Measurements from ENCODE around the gene ANXA10.

Gene ANXA10

GRCh38 chr4:168164045-168164444 lies 71.7 kb downstream of the ANXA10 start:
- Histone ChIP-seq H3K27me3 (replicated peaks; ENCODE audit: control insufficient read depth, insufficient read depth, low read length) (no peaks in the 10 kb centered on the region), H3K9me3 (ENCODE audit: control insufficient read depth, low read length) (peaks cover 5% of the 10 kb centered on the region), H3K36me3 (ENCODE audit: control insufficient read depth, insufficient read depth, low read length, severe bottlenecking) (no peaks in the 10 kb centered on the region), H3K9ac (ENCODE audit: low read length) (no peak overlapping the region), H3K4me3 (ENCODE audit: low read length) (no peak overlapping the region), H3K4me1 (ENCODE audit: control insufficient read depth, insufficient read depth, low read length) (no peaks in the 10 kb centered on the region)
- no peak for DNase-seq (ENCODE audit: low read depth)

GRCh38 chr4:168164915-168165548 lies 72.7 kb downstream of the ANXA10 start:
- no peaks in the 10 kb centered on the region for H3K36me3 ChIP-seq (ENCODE audit: control insufficient read depth, insufficient read depth, low read length, severe bottlenecking)
- no peaks in the 10 kb centered on the region for H3K9me3 ChIP-seq (ENCODE audit: control insufficient read depth, low read length)
- no peak overlapping the region for H3K9ac ChIP-seq (ENCODE audit: low read length)
- no peaks in the 10 kb centered on the region for H3K27me3 ChIP-seq (replicated peaks; ENCODE audit: control insufficient read depth, insufficient read depth, low read length)
- H3K4me3 ChIP-seq (ENCODE audit: low read length) = no peak overlapping the region
- no peak for DNase-seq (ENCODE audit: low read depth)
- no peaks in the 10 kb centered on the region for H3K4me1 ChIP-seq (ENCODE audit: control insufficient read depth, insufficient read depth, low read length)

DNA sequence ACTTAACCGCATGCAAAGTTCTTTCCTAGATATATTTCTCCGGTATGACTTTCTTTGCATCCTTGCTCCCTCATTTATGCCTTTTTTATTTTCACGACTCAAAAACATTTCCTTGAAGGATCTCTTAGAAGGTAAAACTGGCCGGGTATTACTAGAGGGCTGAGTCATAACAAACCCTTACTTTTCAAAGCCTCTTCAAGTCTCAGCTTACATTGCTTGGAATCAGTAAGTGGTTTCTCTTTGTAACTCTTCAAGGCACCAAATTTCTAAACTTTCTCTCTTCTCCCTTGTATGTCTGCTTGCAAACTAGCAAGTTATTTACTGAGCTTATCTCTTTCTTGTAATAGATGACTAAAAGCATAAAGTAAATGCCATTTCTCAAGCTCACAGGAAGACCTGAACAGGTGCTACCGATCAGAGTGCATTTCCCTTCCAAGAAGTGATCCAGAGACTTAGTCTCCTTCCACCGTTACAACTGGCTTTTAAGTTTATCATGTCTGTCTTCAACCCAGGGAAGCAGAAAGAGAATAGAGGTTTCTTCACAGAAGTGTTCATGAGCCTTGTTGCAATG lies 75.5 kb downstream of the ANXA10 start:
- no peaks in the 10 kb centered on the region for H3K27me3 ChIP-seq (replicated peaks; ENCODE audit: control insufficient read depth, insufficient read depth, low read length)
- H3K9me3 ChIP-seq (ENCODE audit: control insufficient read depth, low read length) = no peaks in the 10 kb centered on the region
- no peak overlapping the region for H3K9ac ChIP-seq (ENCODE audit: low read length)
- DNase-seq (ENCODE audit: low read depth) = peak; percentile 20
- H3K36me3 ChIP-seq (ENCODE audit: control insufficient read depth, insufficient read depth, low read length, severe bottlenecking) = no peaks in the 10 kb centered on the region
- no peaks in the 10 kb centered on the region for H3K4me1 ChIP-seq (ENCODE audit: control insufficient read depth, insufficient read depth, low read length)
- no peak overlapping the region for H3K4me3 ChIP-seq (ENCODE audit: low read length)

GRCh38 chr4:168174308-168174707 lies 82.0 kb downstream of the ANXA10 start:
- Histone ChIP-seq H3K36me3 (ENCODE audit: control insufficient read depth, insufficient read depth, low read length, severe bottlenecking) (no peaks in the 10 kb centered on the region), H3K4me3 (ENCODE audit: low read length) (no peak overlapping the region), H3K9ac (ENCODE audit: low read length) (no peak overlapping the region), H3K4me1 (ENCODE audit: control insufficient read depth, insufficient read depth, low read length) (peaks cover 4% of the 10 kb centered on the region), H3K27me3 (replicated peaks; ENCODE audit: control insufficient read depth, insufficient read depth, low read length) (no peaks in the 10 kb centered on the region), H3K9me3 (ENCODE audit: control insufficient read depth, low read length) (no peaks in the 10 kb centered on the region)
- DNase-seq (ENCODE audit: low read depth) = no peak

- H3K36me3 ChIP-seq (ENCODE audit: control insufficient read depth, insufficient read depth, low read length, severe bottlenecking) = no peaks in the 10 kb centered on the region
- no peak overlapping the region for H3K9ac ChIP-seq (ENCODE audit: low read length)
- no peaks in the 10 kb centered on the region for H3K9me3 ChIP-seq (ENCODE audit: control insufficient read depth, low read length)
- H3K4me1 ChIP-seq (ENCODE audit: control insufficient read depth, insufficient read depth, low read length) = peaks cover 4% of the 10 kb centered on the region
- H3K4me3 ChIP-seq (ENCODE audit: low read length) = no peak overlapping the region
- no peaks in the 10 kb centered on the region for H3K27me3 ChIP-seq (replicated peaks; ENCODE audit: control insufficient read depth, insufficient read depth, low read length)
- no peak for DNase-seq (ENCODE audit: low read depth)
These were observed 85.3 kb downstream of the ANXA10 start for GRCh38 chr4:168177546-168178149.

GRCh38 chr4:168183717-168184571 lies 91.6 kb downstream of the ANXA10 start:
- no peak overlapping the region for H3K4me3 ChIP-seq (ENCODE audit: low read length)
- H3K9ac ChIP-seq (ENCODE audit: low read length) = no peak overlapping the region
- no peaks in the 10 kb centered on the region for H3K9me3 ChIP-seq (ENCODE audit: control insufficient read depth, low read length)
- peak; percentile 70 for DNase-seq (ENCODE audit: low read depth)
- no peaks in the 10 kb centered on the region for H3K4me1 ChIP-seq (ENCODE audit: control insufficient read depth, insufficient read depth, low read length)
- no peaks in the 10 kb centered on the region for H3K27me3 ChIP-seq (replicated peaks; ENCODE audit: control insufficient read depth, insufficient read depth, low read length)
- H3K36me3 ChIP-seq (ENCODE audit: control insufficient read depth, insufficient read depth, low read length, severe bottlenecking) = no peaks in the 10 kb centered on the region

DNA sequence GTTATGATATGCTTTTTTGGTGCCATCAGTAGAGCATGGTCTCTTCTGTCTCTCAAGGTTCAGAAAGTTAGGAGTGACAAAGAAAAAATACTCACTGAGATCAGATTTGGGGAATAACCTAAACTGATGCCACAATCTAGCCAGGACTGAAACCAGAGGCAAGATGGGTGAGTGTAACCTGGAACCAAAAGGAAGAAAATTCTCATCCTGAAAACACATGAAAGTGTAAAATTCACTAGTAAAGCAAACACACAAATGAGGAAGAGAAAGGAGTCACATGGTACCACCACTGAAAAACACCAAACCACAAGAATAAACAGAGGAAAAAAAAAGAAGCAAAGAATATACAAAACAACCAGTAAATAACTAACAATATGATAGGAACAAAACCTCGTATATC lies 96.4 kb downstream of the ANXA10 start:
- no peak for DNase-seq (ENCODE audit: low read depth)
- H3K27me3 ChIP-seq (replicated peaks; ENCODE audit: control insufficient read depth, insufficient read depth, low read length) = no peaks in the 10 kb centered on the region
- H3K36me3 ChIP-seq (ENCODE audit: control insufficient read depth, insufficient read depth, low read length, severe bottlenecking) = no peaks in the 10 kb centered on the region
- no peak overlapping the region for H3K4me3 ChIP-seq (ENCODE audit: low read length)
- H3K4me1 ChIP-seq (ENCODE audit: control insufficient read depth, insufficient read depth, low read length) = no peaks in the 10 kb centered on the region
- H3K9me3 ChIP-seq (ENCODE audit: control insufficient read depth, low read length) = no peaks in the 10 kb centered on the region
- no peak overlapping the region for H3K9ac ChIP-seq (ENCODE audit: low read length)

- H3K9ac ChIP-seq (ENCODE audit: low read length) = no peak overlapping the region
- H3K9me3 ChIP-seq (ENCODE audit: control insufficient read depth, low read length) = peaks cover 6% of the 10 kb centered on the region
- H3K4me3 ChIP-seq (ENCODE audit: low read length) = no peak overlapping the region
- no peaks in the 10 kb centered on the region for H3K4me1 ChIP-seq (ENCODE audit: control insufficient read depth, insufficient read depth, low read length)
- H3K27me3 ChIP-seq (replicated peaks; ENCODE audit: control insufficient read depth, insufficient read depth, low read length) = no peaks in the 10 kb centered on the region
- no peak for DNase-seq (ENCODE audit: low read depth)
- no peaks in the 10 kb centered on the region for H3K36me3 ChIP-seq (ENCODE audit: control insufficient read depth, insufficient read depth, low read length, severe bottlenecking)
These were observed 105.6 kb downstream of the ANXA10 start for GRCh38 chr4:168197926-168198325.

- no peaks in the 10 kb centered on the region for H3K36me3 ChIP-seq (ENCODE audit: control insufficient read depth, insufficient read depth, low read length, severe bottlenecking)
- H3K4me3 ChIP-seq (ENCODE audit: low read length) = no peak overlapping the region
- H3K27me3 ChIP-seq (replicated peaks; ENCODE audit: control insufficient read depth, insufficient read depth, low read length) = no peaks in the 10 kb centered on the region
- DNase-seq (ENCODE audit: low read depth) = no peak
- peaks cover 21% of the 10 kb centered on the region for H3K9me3 ChIP-seq (ENCODE audit: control insufficient read depth, low read length)
- H3K9ac ChIP-seq (ENCODE audit: low read length) = no peak overlapping the region
- no peaks in the 10 kb centered on the region for H3K4me1 ChIP-seq (ENCODE audit: control insufficient read depth, insufficient read depth, low read length)
These were observed 107.1 kb downstream of the ANXA10 start for GRCh38 chr4:168199260-168199957.

GRCh38 chr4:168200685-168201084 lies 108.3 kb downstream of the ANXA10 start:
- Histone ChIP-seq H3K27me3 (replicated peaks; ENCODE audit: control insufficient read depth, insufficient read depth, low read length) (no peaks in the 10 kb centered on the region), H3K4me1 (ENCODE audit: control insufficient read depth, insufficient read depth, low read length) (no peaks in the 10 kb centered on the region), H3K9ac (ENCODE audit: low read length) (no peak overlapping the region), H3K4me3 (ENCODE audit: low read length) (no peak overlapping the region), H3K9me3 (ENCODE audit: control insufficient read depth, low read length) (peaks cover 21% of the 10 kb centered on the region), H3K36me3 (ENCODE audit: control insufficient read depth, insufficient read depth, low read length, severe bottlenecking) (no peaks in the 10 kb centered on the region)
- no peak for DNase-seq (ENCODE audit: low read depth)

Measured in adipocyte (in vitro differentiated cells).